ENCODE data around the gene EPHB1.
"Not testable (repeated sequence)": the region's sequence is repeated elsewhere in the genome, so short reads cannot be mapped to it uniquely, and the experiment has no call there.

EPHB1 gene

GRCh38 chr3:134965865-134966481, 170.9 kb downstream of the EPHB1 start:
- no peak for DNase-seq

GRCh38 chr3:134970895-134971294, 175.8 kb downstream of the EPHB1 start:
- WGBS (ENCODE audit: extremely low coverage, insufficient coverage, low lambda C conversion rate) = no CpG with 5 or more reads among the region's 2 CpGs
- H3K56ac ChIP-seq (ENCODE audit: low read length) = no peak overlapping the region
- H3K27me3 ChIP-seq (ENCODE audit: insufficient read depth, low read length, poor library complexity) = no peaks in the 10 kb centered on the region
- H2AK5ac ChIP-seq (ENCODE audit: low read length) = no peak overlapping the region
- H2BK15ac ChIP-seq (replicated peaks; ENCODE audit: low read depth) = no peak overlapping the region
- H2BK120ac ChIP-seq (ENCODE audit: low read depth, low read length) = no peak overlapping the region
- no peak overlapping the region for H3K27ac ChIP-seq (ENCODE audit: low read depth, low read length)
- no peak overlapping the region for H3K4me3 ChIP-seq (ENCODE audit: low read length)
- no peaks in the 10 kb centered on the region for H3K79me2 ChIP-seq (ENCODE audit: control insufficient read depth, insufficient read depth, low read length)
- no peak overlapping the region for H3K18ac ChIP-seq (ENCODE audit: low read length)
- H3K36me3 ChIP-seq (ENCODE audit: control insufficient read depth, insufficient read depth, low read length) = no peaks in the 10 kb centered on the region
- H3K79me1 ChIP-seq (ENCODE audit: low read length) = no peaks in the 10 kb centered on the region
- H3K4me1 ChIP-seq (ENCODE audit: control insufficient read depth, low read depth, low read length) = no peaks in the 10 kb centered on the region
- peak; percentile 53 for DNase-seq
- H4K5ac ChIP-seq (ENCODE audit: low read length) = no peak overlapping the region
- H4K8ac ChIP-seq (ENCODE audit: low read depth, low read length) = no peak overlapping the region
- no peak overlapping the region for H2BK5ac ChIP-seq (ENCODE audit: low read length)
- H3K4me2 ChIP-seq (ENCODE audit: low read length) = no peak overlapping the region
- no peak overlapping the region for H3K4ac ChIP-seq (ENCODE audit: low read depth, low read length)
- H3K23ac ChIP-seq (ENCODE audit: low read length) = no peak overlapping the region
- H3K9ac ChIP-seq (ENCODE audit: low read length) = no peak overlapping the region

More at GRCh38 chr3:134965865-134966481, 170.9 kb downstream of the EPHB1 start:
- Histone ChIP-seq H2BK5ac (ENCODE audit: low read length) (no peak overlapping the region), H3K4me2 (ENCODE audit: low read length) (no peak overlapping the region), H4K5ac (ENCODE audit: low read length) (no peak overlapping the region), H3K27me3 (ENCODE audit: insufficient read depth, low read length, poor library complexity) (no peaks in the 10 kb centered on the region), H3K23ac (ENCODE audit: low read length) (no peak overlapping the region), H4K8ac (ENCODE audit: low read depth, low read length) (no peak overlapping the region), H3K27ac (ENCODE audit: low read depth, low read length) (no peak overlapping the region), H3K4me1 (ENCODE audit: control insufficient read depth, low read depth, low read length) (no peaks in the 10 kb centered on the region), H3K9ac (ENCODE audit: low read length) (no peak overlapping the region), H3K79me2 (ENCODE audit: control insufficient read depth, insufficient read depth, low read length) (no peaks in the 10 kb centered on the region), H2AK5ac (ENCODE audit: low read length) (no peak overlapping the region), H2BK15ac (replicated peaks; ENCODE audit: low read depth) (no peak overlapping the region), H3K56ac (ENCODE audit: low read length) (no peak overlapping the region), H3K79me1 (ENCODE audit: low read length) (no peaks in the 10 kb centered on the region), H3K4ac (ENCODE audit: low read depth, low read length) (no peak overlapping the region), H3K18ac (ENCODE audit: low read length) (no peak overlapping the region), H3K36me3 (ENCODE audit: control insufficient read depth, insufficient read depth, low read length) (no peaks in the 10 kb centered on the region), H2BK120ac (ENCODE audit: low read depth, low read length) (no peak overlapping the region), H3K4me3 (ENCODE audit: low read length) (no peak overlapping the region)
- no CpG with 5 or more reads among the region's 3 CpGs for WGBS (ENCODE audit: extremely low coverage, insufficient coverage, low lambda C conversion rate)

- no peak overlapping the region for H2BK15ac ChIP-seq (replicated peaks; ENCODE audit: low read depth)
- H3K4me1 ChIP-seq (ENCODE audit: control insufficient read depth, low read depth, low read length) = no peaks in the 10 kb centered on the region
- no peak overlapping the region for H3K9ac ChIP-seq (ENCODE audit: low read length)
- H3K56ac ChIP-seq (ENCODE audit: low read length) = no peak overlapping the region
- no peaks in the 10 kb centered on the region for H3K79me1 ChIP-seq (ENCODE audit: low read length)
- H3K4ac ChIP-seq (ENCODE audit: low read depth, low read length) = no peak overlapping the region
- no peak overlapping the region for H4K8ac ChIP-seq (ENCODE audit: low read depth, low read length)
- H4K5ac ChIP-seq (ENCODE audit: low read length) = no peak overlapping the region
- no peak overlapping the region for H2AK5ac ChIP-seq (ENCODE audit: low read length)
- H3K27me3 ChIP-seq (ENCODE audit: insufficient read depth, low read length, poor library complexity) = no peaks in the 10 kb centered on the region
- H3K36me3 ChIP-seq (ENCODE audit: control insufficient read depth, insufficient read depth, low read length) = no peaks in the 10 kb centered on the region
- no peak overlapping the region for H2BK120ac ChIP-seq (ENCODE audit: low read depth, low read length)
- WGBS (ENCODE audit: extremely low coverage, insufficient coverage, low lambda C conversion rate) = no CpG with 5 or more reads among the region's 3 CpGs
- no peak overlapping the region for H2BK5ac ChIP-seq (ENCODE audit: low read length)
- H3K79me2 ChIP-seq (ENCODE audit: control insufficient read depth, insufficient read depth, low read length) = no peaks in the 10 kb centered on the region
- peak; percentile 26 for DNase-seq
- no peak overlapping the region for H3K18ac ChIP-seq (ENCODE audit: low read length)
- H3K23ac ChIP-seq (ENCODE audit: low read length) = no peak overlapping the region
- H3K27ac ChIP-seq (ENCODE audit: low read depth, low read length) = no peak overlapping the region
- H3K4me3 ChIP-seq (ENCODE audit: low read length) = no peak overlapping the region
- no peak overlapping the region for H3K4me2 ChIP-seq (ENCODE audit: low read length)
Measured at GRCh38 chr3:134971306-134971705, 176.2 kb downstream of the EPHB1 start.

GRCh38 chr3:134971907-134972306, 176.8 kb downstream of the EPHB1 start:
- H3K36me3 ChIP-seq (ENCODE audit: control insufficient read depth, insufficient read depth, low read length); H3K79me1 ChIP-seq (ENCODE audit: low read length); H3K56ac ChIP-seq (ENCODE audit: low read length); H3K4me1 ChIP-seq (ENCODE audit: control insufficient read depth, low read depth, low read length); DNase-seq; H3K4me2 ChIP-seq (ENCODE audit: low read length); H4K5ac ChIP-seq (ENCODE audit: low read length); H4K8ac ChIP-seq (ENCODE audit: low read depth, low read length); H3K23ac ChIP-seq (ENCODE audit: low read length); H2BK5ac ChIP-seq (ENCODE audit: low read length); H3K9ac ChIP-seq (ENCODE audit: low read length); H3K4ac ChIP-seq (ENCODE audit: low read depth, low read length); H3K27me3 ChIP-seq (ENCODE audit: insufficient read depth, low read length, poor library complexity); H2BK120ac ChIP-seq (ENCODE audit: low read depth, low read length); H3K27ac ChIP-seq (ENCODE audit: low read depth, low read length); H2BK15ac ChIP-seq (replicated peaks; ENCODE audit: low read depth); H3K79me2 ChIP-seq (ENCODE audit: control insufficient read depth, insufficient read depth, low read length); H3K18ac ChIP-seq (ENCODE audit: low read length); H3K4me3 ChIP-seq (ENCODE audit: low read length); H2AK5ac ChIP-seq (ENCODE audit: low read length): not testable (repeated sequence)

GRCh38 chr3:134972836-134973455, 177.9 kb downstream of the EPHB1 start:
- H3K79me2 ChIP-seq (ENCODE audit: control insufficient read depth, insufficient read depth, low read length) = no peaks in the 10 kb centered on the region
- no peak overlapping the region for H2BK15ac ChIP-seq (replicated peaks; ENCODE audit: low read depth)
- H3K9ac ChIP-seq (ENCODE audit: low read length) = no peak overlapping the region
- no peak overlapping the region for H2BK120ac ChIP-seq (ENCODE audit: low read depth, low read length)
- H3K27ac ChIP-seq (ENCODE audit: low read depth, low read length) = no peak overlapping the region
- no peaks in the 10 kb centered on the region for H3K79me1 ChIP-seq (ENCODE audit: low read length)
- no peak overlapping the region for H3K56ac ChIP-seq (ENCODE audit: low read length)
- no peak for DNase-seq
- H2AK5ac ChIP-seq (ENCODE audit: low read length) = no peak overlapping the region
- no peak overlapping the region for H4K5ac ChIP-seq (ENCODE audit: low read length)
- H2BK5ac ChIP-seq (ENCODE audit: low read length) = no peak overlapping the region
- no peak overlapping the region for H3K23ac ChIP-seq (ENCODE audit: low read length)
- no peak overlapping the region for H3K4me3 ChIP-seq (ENCODE audit: low read length)
- H3K4me1 ChIP-seq (ENCODE audit: control insufficient read depth, low read depth, low read length) = no peaks in the 10 kb centered on the region
- no peak overlapping the region for H3K4me2 ChIP-seq (ENCODE audit: low read length)
- no peaks in the 10 kb centered on the region for H3K36me3 ChIP-seq (ENCODE audit: control insufficient read depth, insufficient read depth, low read length)
- no peak overlapping the region for H4K8ac ChIP-seq (ENCODE audit: low read depth, low read length)
- no peaks in the 10 kb centered on the region for H3K27me3 ChIP-seq (ENCODE audit: insufficient read depth, low read length, poor library complexity)
- no CpG with 5 or more reads among the region's 2 CpGs for WGBS (ENCODE audit: extremely low coverage, insufficient coverage, low lambda C conversion rate)
- no peak overlapping the region for H3K18ac ChIP-seq (ENCODE audit: low read length)
- no peak overlapping the region for H3K4ac ChIP-seq (ENCODE audit: low read depth, low read length)

- WGBS (ENCODE audit: extremely low coverage, insufficient coverage, low lambda C conversion rate) = no CpG with 5 or more reads among the region's 3 CpGs
- H4K5ac ChIP-seq (ENCODE audit: low read length) = no peak overlapping the region
Measured at GRCh38 chr3:134974624-134975023, 179.6 kb downstream of the EPHB1 start.

More at GRCh38 chr3:134974624-134975023, 179.6 kb downstream of the EPHB1 start:
- Histone ChIP-seq H3K56ac (ENCODE audit: low read length) (no peak overlapping the region), H3K27ac (ENCODE audit: low read depth, low read length) (no peak overlapping the region), H3K9ac (ENCODE audit: low read length) (no peak overlapping the region), H3K4ac (ENCODE audit: low read depth, low read length) (no peak overlapping the region), H3K4me1 (ENCODE audit: control insufficient read depth, low read depth, low read length) (no peaks in the 10 kb centered on the region), H3K18ac (ENCODE audit: low read length) (no peak overlapping the region), H3K79me2 (ENCODE audit: control insufficient read depth, insufficient read depth, low read length) (no peaks in the 10 kb centered on the region), H3K4me3 (ENCODE audit: low read length) (no peak overlapping the region), H3K27me3 (ENCODE audit: insufficient read depth, low read length, poor library complexity) (no peaks in the 10 kb centered on the region), H2BK5ac (ENCODE audit: low read length) (no peak overlapping the region), H3K4me2 (ENCODE audit: low read length) (no peak overlapping the region), H2AK5ac (ENCODE audit: low read length) (no peak overlapping the region), H2BK120ac (ENCODE audit: low read depth, low read length) (no peak overlapping the region), H2BK15ac (replicated peaks; ENCODE audit: low read depth) (no peak overlapping the region), H4K8ac (ENCODE audit: low read depth, low read length) (no peak overlapping the region), H3K23ac (ENCODE audit: low read length) (no peak overlapping the region), H3K79me1 (ENCODE audit: low read length) (no peaks in the 10 kb centered on the region), H3K36me3 (ENCODE audit: control insufficient read depth, insufficient read depth, low read length) (no peaks in the 10 kb centered on the region)
- DNase-seq = no peak

All from mesendoderm (in vitro differentiated cells).